GM23338 (cell line): Measurements from ENCODE around the gene AGO1. TPM values are rescaled to one million over a fixed set of nuclear protein-coding genes. Genes with fewer than 3 reads are reported as not detected.

Source experiments
- ATAC-seq: fragments of 200-7000 bp; cut with Tn5 transposase; 3 replicates; pipeline ENCODE4 v1.9.1; 2020
- DNase-seq: peaks from one replicate; pipeline ENCODE4 v3.0.0-alpha.2; 2015; ENCODE audit warnings: low spot score
- H2AFZ ChIP-seq: fragments of 200-600 bp; sonication (generic); 2 replicates; pipeline ENCODE4 v1.8.0; 2016; ENCODE audit warnings: antibody characterized with exemption, mild to moderate bottlenecking, moderate library complexity
- H3F3A ChIP-seq: fragments of 200-600 bp; sonication (generic); replicated peaks from 2 replicates; pipeline ENCODE4 v1.8.0; 2017; ENCODE audit warnings: antibody characterized with exemption, mixed run types, low read depth
- H3K27ac ChIP-seq: fragments of 200-600 bp; sonication (generic); 2 replicates; pipeline ENCODE4 v1.6.1; 2016; ENCODE audit warnings: low read depth
- H3K27me3 ChIP-seq: fragments of 200-600 bp; sonication (generic); 2 replicates; pipeline ENCODE4 v1.8.0; 2016; ENCODE audit warnings: mild to moderate bottlenecking, mixed run types, moderate library complexity; ENCODE audit not compliant: insufficient read depth
- H3K36me3 ChIP-seq: fragments of 200-600 bp; sonication (generic); 2 replicates; pipeline ENCODE4 v1.8.0; 2016; ENCODE audit warnings: mild to moderate bottlenecking; ENCODE audit not compliant: insufficient read depth
- H3K4me1 ChIP-seq: fragments of 200-600 bp; sonication (generic); 2 replicates; pipeline ENCODE4 v1.8.0; 2016; ENCODE audit warnings: mild to moderate bottlenecking, moderate library complexity; ENCODE audit not compliant: insufficient read depth
- H3K4me2 ChIP-seq: fragments of 200-600 bp; sonication (generic); 2 replicates; pipeline ENCODE4 v1.7.1; 2017; ENCODE audit warnings: mixed run types
- H3K4me3 ChIP-seq: fragments of 200-600 bp; sonication (generic); 2 replicates; pipeline ENCODE4 v1.6.1; 2016; ENCODE audit warnings: mixed run types
- H3K79me2 ChIP-seq: fragments of 200-600 bp; sonication (generic); replicated peaks from 2 replicates; pipeline ENCODE4 v1.8.0; 2017; ENCODE audit warnings: mild to moderate bottlenecking; ENCODE audit not compliant: insufficient read depth
- H3K9me2 ChIP-seq: fragments of 200-600 bp; sonication (generic); 2 replicates; pipeline ENCODE4 v1.8.0; 2017; ENCODE audit not compliant: insufficient read depth
- H4K20me1 ChIP-seq: fragments of 200-600 bp; sonication (generic); replicated peaks from 2 replicates; pipeline ENCODE4 v1.8.0; 2017; ENCODE audit warnings: mild to moderate bottlenecking; ENCODE audit not compliant: insufficient read depth
- H3K27ac Mint-ChIP-seq: 2 replicates; pipeline ENCODE4 v1.8.0; 2020; ENCODE audit warnings: inconsistent platforms, mild to moderate bottlenecking, moderate library complexity, mixed read lengths
- H3K27me3 Mint-ChIP-seq: 3 replicates; pipeline ENCODE4 v1.8.0; 2022; ENCODE audit warnings: low read depth, mild to moderate bottlenecking, moderate library complexity, mixed read lengths, inconsistent platforms; ENCODE audit not compliant: insufficient read depth, poor library complexity
- H3K36me3 Mint-ChIP-seq: 3 replicates; pipeline ENCODE4 v1.8.0; 2021; ENCODE audit warnings: low read depth, mild to moderate bottlenecking, inconsistent platforms, moderate library complexity, mixed read lengths
- H3K4me1 Mint-ChIP-seq: 3 replicates; pipeline ENCODE4 v1.8.0; 2020; ENCODE audit warnings: mild to moderate bottlenecking, inconsistent platforms, mixed read lengths
- H3K4me3 Mint-ChIP-seq: 3 replicates; pipeline ENCODE4 v1.8.0; 2021; ENCODE audit warnings: moderate library complexity, mild to moderate bottlenecking, inconsistent platforms, mixed read lengths
- H3K9me3 Mint-ChIP-seq: 3 replicates; pipeline ENCODE4 v1.8.0; 2020; ENCODE audit warnings: moderate library complexity, mild to moderate bottlenecking, inconsistent platforms, mixed read lengths
- NANOG ChIP-seq: IDR thresholded peaks from 2 replicates; pipeline ENCODE4 v1.6.1; 2016; ENCODE audit warnings: antibody characterized with exemption, borderline replicate concordance
- ZNF462 ChIP-seq: fragments of 250-450 bp; sonication (Bioruptor Pico); IDR thresholded peaks from 2 replicates; pipeline ENCODE4 v1.5.0; 2020; ENCODE audit warnings: mild to moderate bottlenecking, moderate library complexity
- polyA plus RNA-seq: library from polyadenylated mRNA; unstranded; fragments of >200 nt; fragmentation: Nextera tagmentation; extraction: Ambion mirVana; gene quantifications from 2 replicates; pipeline ENCODE4 v1.2.1, GENCODE V29; 2016
- total RNA-seq: library from RNA; depleted of rRNA; stranded (reverse); fragments of >200 nt; shearing (Covaris generic); gene quantifications from 2 replicates; pipeline ENCODE4 v1.2.3, GENCODE V29; 2014

Gene AGO1
- total and polyA plus RNA-seq, 2 experiments from 2014 or later, result 10.6 to 65.1 TPM

DNA sequence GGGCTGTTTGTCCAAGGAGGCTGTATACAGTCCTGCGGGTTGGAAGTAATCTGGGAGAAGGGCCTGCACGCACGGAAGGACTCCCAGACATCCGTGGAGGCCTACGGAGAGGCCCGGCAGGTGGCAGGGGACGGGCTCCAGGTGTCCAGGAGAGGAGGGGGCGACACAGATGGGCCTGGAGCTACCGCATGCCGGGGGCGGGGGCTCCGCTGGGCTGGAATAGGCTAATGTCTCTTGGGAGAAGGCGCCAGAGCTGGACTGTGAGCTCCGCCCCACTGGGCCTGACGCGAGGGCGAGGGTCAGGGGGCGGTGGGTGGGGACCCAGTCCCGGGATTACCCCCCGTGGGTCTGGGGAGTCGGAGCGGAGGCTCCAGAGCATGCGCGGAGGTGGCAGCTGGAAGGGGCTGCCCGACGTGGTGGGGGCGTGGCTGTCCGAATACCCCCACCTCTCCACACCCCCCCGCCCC, 659 bp downstream of the AGO1 start:
- H3K4me1 Mint-ChIP-seq, result peaks cover 56% of the 10 kb centered on the region
- peaks cover 5% of the 10 kb centered on the region for H3K36me3 Mint-ChIP-seq
- peak overlapping the region; percentile 95 for H3K4me3 Mint-ChIP-seq

More for the DNA sequence above, 659 bp downstream of the AGO1 start:
- Histone ChIP-seq H3K79me2 (peaks cover 49% of the 10 kb centered on the region), H3K4me3 (peak overlapping the region; percentile 98), H2AFZ (peak overlapping the region; percentile 85; the same call in 1 of the 2 replicates), H3K4me1 (peaks cover 37% of the 10 kb centered on the region), H3F3A (peaks cover 20% of the 10 kb centered on the region; the same call in 1 of the 2 replicates), H3K9me2 (no peaks in the 10 kb centered on the region), H4K20me1 (peaks cover 32% of the 10 kb centered on the region), H3K27ac (peak overlapping the region; percentile 92), H3K36me3 (no peaks in the 10 kb centered on the region), H3K27me3 (no peaks in the 10 kb centered on the region), H3K4me2 (peak overlapping the region; percentile 95)
- H3K27ac Mint-ChIP-seq, result peak overlapping the region; percentile 90
- DNase-seq (peak; percentile 83), ATAC-seq (peak; percentile 56)
- no peaks in the 10 kb centered on the region for H3K9me3 Mint-ChIP-seq
- TF ChIP-seq ZNF462 (CRISPR knock-in tag) (no peak), NANOG (no peak)
- peaks cover 18% of the 10 kb centered on the region for H3K27me3 Mint-ChIP-seq
